ENCODE results near the gene COL6A3.

- no peak for TF ChIP-seq CTCF (IDR thresholded peaks at IDR 0.05)
- TF ChIP-seq EP300 (IDR thresholded peaks at IDR 0.05): no peak
- no peak for TF ChIP-seq POLR2A (IDR thresholded peaks at IDR 0.05)
Measured at GRCh38 chr2:237448626-237449025, 34.7 kb upstream of the COL6A3 start.

Data from sigmoid colon (tissue), 4 donors.